ENCODE results near the gene CMC4. TPM values are rescaled to one million over a fixed set of nuclear protein-coding genes. Genes with fewer than 3 reads are reported as not detected.

CMC4 gene
- 9.1 TPM for total RNA-seq

- DNase-seq (ENCODE audit: low spot score), result peak; percentile 79
These were observed at the start of gene CMC4, which contains the start of the genes BRCC3 and MTCP1 for GRCh38 chrX:155070975-155071693. TSS of gene CMC4 (minus strand) at chrX:155071136. CDS start at chrX:155064023, 7,113 bp downstream. TSS of gene BRCC3 (plus strand) at chrX:155071508. CDS start at chrX:155071528, 20 bp downstream. TSS of gene MTCP1 (minus strand) at chrX:155071136. CDS start at chrX:155066010, 5,126 bp downstream.

GRCh38 chrX:155115174-155115819 lies 44.4 kb upstream of the CMC4 start:
- no peak for DNase-seq (ENCODE audit: low spot score)

GRCh38 chrX:155113097-155113496 lies 42.2 kb upstream of the CMC4 start:
- no peak for DNase-seq (ENCODE audit: low spot score)

- no peak for DNase-seq (ENCODE audit: low spot score)
These were observed 41.2 kb upstream of the CMC4 start for GRCh38 chrX:155112171-155112570.

GRCh38 chrX:155108427-155108826 lies 37.5 kb upstream of the CMC4 start:
- no peak for DNase-seq (ENCODE audit: low spot score)

GRCh38 chrX:155105919-155106318 lies 35.0 kb upstream of the CMC4 start:
- no peak for DNase-seq (ENCODE audit: low spot score)

GRCh38 chrX:155094468-155095061 lies 23.6 kb upstream of the CMC4 start:
- DNase-seq (ENCODE audit: low spot score), result no peak

- DNase-seq (ENCODE audit: low spot score), result no peak
These were observed 16.2 kb upstream of the CMC4 start for GRCh38 chrX:155086961-155087735.

GRCh38 chrX:155086202-155086840 lies 15.4 kb upstream of the CMC4 start:
- DNase-seq (ENCODE audit: low spot score), result no peak

- DNase-seq (ENCODE audit: low spot score), result no peak
These were observed 851 bp upstream of the CMC4 start for GRCh38 chrX:155071694-155072280.

- DNase-seq (ENCODE audit: low spot score), result no peak
These were observed 317 bp downstream of the CMC4 start for GRCh38 chrX:155070663-155070974.

- no peak for DNase-seq (ENCODE audit: low spot score)
These were observed 898 bp downstream of the CMC4 start for GRCh38 chrX:155070038-155070437.

GRCh38 chrX:155069414-155069813 lies 1.5 kb downstream of the CMC4 start:
- no peak for DNase-seq (ENCODE audit: low spot score)

GRCh38 chrX:155068165-155068564 lies 2.8 kb downstream of the CMC4 start:
- no peak for DNase-seq (ENCODE audit: low spot score)

- no peak for DNase-seq (ENCODE audit: low spot score)
These were observed 5.8 kb downstream of the CMC4 start for GRCh38 chrX:155065035-155065734.

- DNase-seq (ENCODE audit: low spot score), result no peak
These were observed 9.2 kb downstream of the CMC4 start for GRCh38 chrX:155061760-155062159.

- DNase-seq (ENCODE audit: low spot score), result peak; percentile 62
These were observed 13.8 kb downstream of the CMC4 start for GRCh38 chrX:155056877-155057792.

- DNase-seq (ENCODE audit: low spot score), result no peak
These were observed 14.5 kb downstream of the CMC4 start for GRCh38 chrX:155056471-155056870.

GRCh38 chrX:155055494-155055893 lies 15.4 kb downstream of the CMC4 start:
- DNase-seq (ENCODE audit: low spot score), result no peak

GRCh38 chrX:155054255-155054654 lies 16.7 kb downstream of the CMC4 start:
- DNase-seq (ENCODE audit: low spot score), result no peak

Data from ureter (tissue), 1 donor.